GM18499 (cell line): ENCODE measurements around the gene CSAD.

Source experiments
- ATAC-seq: cut with Tn5 transposase; IDR thresholded peaks from one replicate; pipeline ENCODE4 v1.9.1; 2021; ENCODE audit warnings: moderate number of reproducible peaks; ENCODE audit not compliant: insufficient read depth, unreplicated experiment

CSAD gene

DNA sequence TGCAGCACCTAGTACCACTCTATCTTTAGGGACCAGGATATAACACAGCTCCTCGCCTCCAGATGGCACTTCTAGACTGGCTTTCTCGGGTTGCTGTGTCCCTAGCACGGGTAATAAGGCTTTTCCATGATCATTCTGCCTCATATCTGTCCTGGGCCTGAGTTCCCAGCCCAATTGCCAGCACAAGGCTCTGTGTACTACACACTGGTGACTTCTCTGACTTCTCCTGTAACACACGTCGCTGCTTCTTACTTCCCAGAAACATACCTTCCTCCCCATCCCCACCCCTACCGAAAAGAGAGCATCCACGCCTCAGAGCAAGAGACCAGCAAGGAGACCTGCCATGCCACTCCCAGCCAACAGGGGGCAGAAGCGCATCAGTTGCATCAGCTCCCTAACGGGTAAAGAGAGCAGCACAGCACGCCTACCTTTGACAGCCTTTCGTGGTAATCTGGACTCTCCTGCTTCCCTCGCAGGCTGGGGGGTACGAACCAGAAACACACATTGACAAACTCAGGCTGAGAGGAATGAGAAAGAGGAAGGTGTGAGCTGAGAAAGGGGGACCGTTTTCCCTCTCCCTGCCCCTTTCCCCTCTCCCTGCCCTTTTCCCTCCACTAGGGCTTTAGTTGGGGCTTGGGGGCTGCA, 21.4 kb downstream of the CSAD start:
- ATAC-seq, result no peak

DNA sequence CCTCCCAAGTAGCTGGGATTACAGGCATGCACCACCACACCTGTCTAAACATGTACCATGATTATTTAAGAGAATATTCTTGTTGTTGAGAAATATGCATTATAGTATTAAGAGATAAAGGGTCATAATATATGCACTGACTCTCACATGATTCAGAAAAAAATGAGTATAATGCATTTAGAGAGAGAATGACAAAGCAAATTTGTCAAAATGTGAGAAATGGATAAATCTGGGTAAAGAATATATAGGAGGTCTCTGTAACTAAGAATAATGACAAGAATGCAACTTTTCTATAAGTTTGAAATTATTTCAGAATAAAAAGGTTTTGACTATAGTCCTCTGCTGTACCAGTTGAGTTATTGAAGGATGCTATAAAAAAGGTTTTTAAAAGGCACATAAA, 28.3 kb downstream of the CSAD start:
- no peak for ATAC-seq

DNA sequence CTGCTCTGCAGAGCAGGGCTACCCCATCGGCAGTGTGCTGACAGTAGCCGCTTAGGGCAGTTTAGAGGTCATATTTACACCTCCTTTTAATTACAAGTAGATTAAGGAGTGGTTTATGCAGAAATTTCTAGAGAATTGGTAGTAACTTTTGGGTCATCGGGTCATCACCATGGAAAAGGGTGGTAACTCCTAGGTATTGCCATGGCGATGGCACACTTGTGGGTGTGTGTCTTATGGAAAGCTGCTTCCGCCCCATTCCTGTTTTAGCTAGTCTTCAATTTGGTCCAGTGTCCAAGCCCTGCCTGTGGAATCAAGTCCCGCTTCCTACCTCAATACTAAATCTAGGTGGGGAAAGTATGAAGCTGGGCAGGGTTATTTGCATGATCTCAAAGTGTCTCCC, 29.7 kb downstream of the CSAD start:
- no peak for ATAC-seq

DNA sequence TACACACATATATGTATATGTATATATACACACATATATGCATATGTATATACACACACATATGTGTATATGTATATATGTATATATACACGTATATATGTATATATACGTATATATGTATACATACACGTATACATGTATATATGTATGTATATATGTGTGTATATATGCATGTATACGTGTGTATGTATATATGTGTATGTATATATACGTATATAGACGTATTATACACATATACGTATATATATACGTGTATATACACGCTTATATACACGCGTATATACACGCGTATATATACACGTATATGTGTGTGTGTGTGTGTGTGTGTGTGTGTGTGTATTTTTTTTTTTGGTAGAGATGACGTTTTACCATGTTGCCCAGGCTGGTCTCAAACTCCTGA, 33.1 kb downstream of the CSAD start:
- no peak for ATAC-seq

- no peak for ATAC-seq
These were observed 33.5 kb downstream of the CSAD start for GRCh38 chr12:53147181-53147580.

DNA sequence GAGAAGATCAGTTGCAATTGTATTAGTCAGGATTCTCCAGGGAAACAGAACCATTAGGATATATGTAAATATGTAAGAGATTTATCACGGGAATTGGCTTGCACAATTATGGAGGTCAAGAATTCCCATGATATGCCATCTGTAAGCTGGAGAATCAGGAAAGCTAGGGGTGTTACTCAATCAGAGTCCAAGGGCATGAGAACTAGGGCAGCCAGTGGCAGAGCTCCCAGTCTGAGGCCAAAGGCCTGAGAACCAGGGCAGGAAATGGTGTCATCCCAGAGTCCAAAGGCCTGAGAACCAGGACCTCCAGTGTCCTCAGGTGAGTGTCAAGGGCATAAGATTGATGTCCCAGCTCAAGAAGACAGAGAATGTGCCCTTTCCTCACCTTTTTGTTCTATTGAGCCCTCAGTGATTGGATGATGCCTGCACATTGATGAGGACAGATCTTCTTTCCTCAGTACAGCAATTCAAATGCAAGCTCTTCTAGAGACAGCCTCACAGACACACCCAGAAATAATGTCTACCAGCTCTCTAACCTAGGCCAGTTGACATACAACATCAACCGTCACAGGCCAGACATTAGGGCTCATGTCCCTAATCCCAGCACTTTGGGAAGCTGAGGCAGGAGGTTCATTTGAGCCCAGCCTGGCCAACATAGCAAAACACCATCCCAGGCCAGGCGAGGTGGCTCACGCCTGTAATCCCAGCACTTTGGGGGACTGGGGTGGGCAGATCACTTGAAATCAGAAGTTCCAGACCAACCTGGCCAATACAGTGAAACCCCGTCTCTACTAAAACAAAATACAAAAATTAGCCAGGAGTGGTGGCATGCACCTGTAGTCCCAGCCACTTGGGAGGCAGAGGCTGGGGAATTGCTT, 35.1 kb downstream of the CSAD start:
- ATAC-seq, result no peak

GRCh38 chr12:53143355-53143754, 37.4 kb downstream of the CSAD start:
- no peak for ATAC-seq

- no peak for ATAC-seq
These were observed 47.0 kb downstream of the CSAD start for GRCh38 chr12:53133722-53134121.

DNA sequence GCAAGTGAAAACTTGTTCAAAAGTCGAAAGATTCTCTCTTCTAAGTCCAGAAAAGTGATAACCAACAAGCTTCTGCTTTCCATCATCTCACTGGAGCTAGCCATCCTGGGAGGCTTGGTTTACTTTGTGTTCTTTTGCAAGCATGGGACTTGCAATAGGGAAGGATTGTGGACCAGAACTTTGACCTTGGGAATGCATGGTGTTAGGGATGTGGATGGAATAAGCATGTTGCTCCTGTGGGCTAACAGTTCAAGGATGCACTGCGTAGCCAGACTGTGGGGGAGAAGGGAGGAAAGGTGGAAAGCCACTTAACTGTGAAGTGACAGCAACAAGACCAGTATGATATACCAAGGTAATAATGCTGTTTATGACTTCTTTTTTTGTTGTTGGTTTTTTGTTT, 48.9 kb downstream of the CSAD start:
- no peak for ATAC-seq

- ATAC-seq, result no peak
These were observed 51.8 kb downstream of the CSAD start for GRCh38 chr12:53128780-53129569.

GRCh38 chr12:53127169-53127568, 53.6 kb downstream of the CSAD start:
- no peak for ATAC-seq

DNA sequence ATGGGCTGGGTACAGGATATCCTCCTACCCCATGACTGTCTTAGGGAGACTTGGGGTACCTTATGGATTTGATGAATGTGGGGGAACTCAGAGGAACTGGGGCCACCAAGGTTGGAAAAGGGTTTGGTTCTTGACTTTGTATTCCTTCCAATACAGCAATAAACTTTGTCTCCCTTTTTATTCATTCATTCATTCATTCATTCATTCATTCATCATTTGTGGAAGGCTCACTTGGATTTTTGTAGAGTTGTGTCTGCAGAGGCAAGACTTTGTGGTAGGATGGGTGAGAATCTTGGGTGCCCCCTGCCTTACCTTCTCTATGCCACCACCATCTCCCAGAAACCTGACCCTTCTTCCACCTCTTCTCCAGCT, 56.4 kb downstream of the CSAD start:
- no peak for ATAC-seq

DNA sequence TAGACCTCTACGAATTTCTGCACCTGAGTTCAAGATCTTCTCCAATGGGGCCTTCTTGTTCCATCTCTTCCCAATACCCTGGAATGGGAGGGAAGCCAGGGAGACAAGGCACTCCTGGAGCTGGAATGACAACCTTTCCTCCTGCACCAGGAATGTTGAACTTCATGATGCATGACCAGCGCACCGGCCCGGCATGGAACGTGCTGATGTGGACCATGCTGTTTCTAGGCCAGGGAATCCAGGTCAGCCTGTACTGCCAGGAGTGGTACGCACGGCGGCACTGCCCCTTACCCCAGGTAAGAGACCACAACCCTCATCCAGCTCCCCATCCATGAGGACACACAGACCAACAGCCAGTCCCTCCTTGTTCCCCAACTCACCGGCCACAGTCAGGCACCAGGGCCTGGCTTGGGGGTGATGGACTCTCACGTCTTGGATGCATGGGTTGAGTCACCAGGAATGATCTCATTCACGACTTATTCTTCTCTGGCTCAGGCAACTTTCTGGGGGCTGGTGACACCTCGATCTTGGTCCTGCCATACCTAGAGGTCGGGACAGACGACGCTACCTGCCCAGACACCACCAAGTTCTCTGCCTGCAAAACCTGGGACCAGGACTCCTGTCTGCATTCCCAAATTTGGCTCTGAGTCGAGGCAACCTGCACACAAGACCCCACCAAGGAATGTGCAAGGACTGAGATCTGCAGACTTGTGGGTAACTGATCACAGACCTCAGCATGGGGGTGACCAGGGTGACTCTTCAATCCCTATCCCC, 57.0 kb downstream of the CSAD start:
- no peak for ATAC-seq

DNA sequence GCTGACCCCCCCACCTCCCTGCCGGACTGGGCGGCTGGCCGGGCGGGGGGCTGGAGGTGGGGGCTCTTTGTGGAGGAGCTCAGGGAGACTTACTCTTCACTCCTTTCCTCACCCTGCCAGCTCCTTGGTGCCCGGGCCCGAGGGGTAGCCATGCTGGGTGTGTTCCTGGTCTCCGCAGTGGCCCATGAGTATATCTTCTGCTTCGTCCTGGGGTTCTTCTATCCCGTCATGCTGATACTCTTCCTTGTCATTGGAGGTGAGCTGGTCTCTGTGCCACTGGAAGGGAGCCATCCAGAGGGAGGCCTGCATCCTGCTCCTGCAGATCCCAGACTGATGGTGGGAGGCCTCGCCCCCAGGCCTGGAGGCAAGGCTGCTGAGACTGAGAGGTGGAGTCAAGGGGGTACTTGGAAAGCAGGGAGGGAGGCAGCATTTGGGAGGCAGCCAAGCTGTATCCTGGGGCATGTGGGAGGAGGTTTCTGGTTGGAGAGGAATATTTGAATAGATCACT, 57.7 kb downstream of the CSAD start:
- ATAC-seq, result no peak

DNA sequence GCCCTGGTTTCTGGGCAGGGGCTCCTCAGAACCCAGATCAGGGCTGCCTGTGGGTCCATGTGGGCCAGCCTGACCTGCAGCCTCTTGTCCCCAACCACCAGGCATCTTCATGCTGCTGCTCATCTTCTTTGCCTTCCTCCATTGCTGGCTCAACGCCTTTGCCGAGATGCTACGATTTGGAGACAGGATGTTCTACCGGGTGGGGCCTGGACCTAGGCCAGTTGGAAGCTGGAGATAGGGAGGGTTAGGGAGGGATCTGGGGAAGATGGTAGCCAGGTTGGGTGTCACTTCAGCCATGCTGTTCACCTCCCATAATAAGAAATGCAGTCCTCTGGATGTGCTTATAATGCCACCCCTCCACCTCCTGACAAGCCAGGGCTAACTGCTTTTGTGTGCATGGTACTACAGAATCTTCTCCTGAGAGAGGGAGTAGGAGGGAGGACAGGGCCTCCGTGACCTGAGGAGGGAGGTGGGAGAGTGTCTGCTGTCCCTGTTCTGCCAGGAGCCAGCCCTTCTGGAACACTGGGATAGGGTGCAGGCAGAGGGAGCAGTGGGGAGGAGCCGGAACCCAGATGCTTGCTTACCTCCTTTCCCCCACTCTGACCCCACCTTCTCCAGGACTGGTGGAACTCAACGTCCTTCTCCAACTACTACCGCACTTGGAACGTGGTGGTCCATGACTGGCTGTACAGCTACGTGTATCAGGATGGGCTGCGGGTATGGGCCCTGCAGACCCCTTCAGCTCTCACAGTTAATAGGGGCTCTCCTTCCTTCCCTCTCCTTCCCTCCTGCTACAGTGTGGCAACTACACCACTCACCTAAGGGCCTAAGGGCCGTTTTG, 59.8 kb downstream of the CSAD start:
- ATAC-seq, result no peak

DNA sequence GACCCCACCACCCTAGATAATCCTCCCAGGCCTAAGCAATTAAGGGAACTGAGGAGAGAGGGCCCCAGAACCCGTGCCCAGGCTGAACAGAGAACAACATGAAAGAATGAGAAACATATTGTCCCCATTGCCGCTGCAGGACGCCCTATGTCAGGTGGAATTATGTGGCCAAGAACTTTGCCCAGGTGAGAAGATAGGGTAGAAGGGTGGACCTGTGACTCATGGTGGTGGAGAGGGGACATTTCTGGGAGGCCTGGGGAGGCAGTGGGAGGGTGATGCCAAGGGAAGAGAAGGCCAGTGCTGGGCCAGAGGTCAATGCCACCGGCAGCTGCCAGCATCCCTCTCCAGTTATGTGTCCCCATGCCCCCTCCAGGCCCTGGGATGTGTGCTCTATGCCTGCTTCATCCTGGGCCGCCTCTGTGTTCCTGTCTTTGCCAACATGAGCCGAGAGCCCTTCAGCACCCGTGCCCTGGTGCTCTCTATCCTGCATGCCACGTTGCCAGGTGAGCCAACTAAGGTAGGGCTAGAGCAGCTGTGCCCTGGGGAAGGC, 61.9 kb downstream of the CSAD start:
- ATAC-seq, result no peak

- ATAC-seq, result no peak
These were observed 64.7 kb downstream of the CSAD start for GRCh38 chr12:53115891-53116648.

GRCh38 chr12:53115112-53115890, 65.4 kb downstream of the CSAD start:
- ATAC-seq, result no peak
